NCI-H82 treated with DMSO at 0.1 percent for 48 hours (cell line): ENCODE data around the gene DOCK1.
A peak's percentile ranks its signal among the peaks of the same experiment; 100 is the strongest.

Source experiments
- DNase-seq: peaks from one replicate; lab custom pipeline; 2025; ENCODE audit not compliant: unreplicated experiment; lab: John Stamatoyannopoulos, UW

Gene DOCK1

GRCh38 chr10:127157506-127158200, 252.4 kb downstream of the DOCK1 start:
- DNase-seq = peak; percentile 4

GRCh38 chr10:127158662-127159061, 253.4 kb downstream of the DOCK1 start:
- DNase-seq = no peak

- DNase-seq = no peak
Measured at GRCh38 chr10:127159648-127160245, 254.5 kb downstream of the DOCK1 start.

- DNase-seq = no peak
Measured at GRCh38 chr10:127161482-127161881, 256.3 kb downstream of the DOCK1 start.

- no peak for DNase-seq
Measured at GRCh38 chr10:127162841-127163240, 257.6 kb downstream of the DOCK1 start.

GRCh38 chr10:127168261-127168660, 263.0 kb downstream of the DOCK1 start:
- DNase-seq = no peak

- DNase-seq = no peak
Measured at GRCh38 chr10:127174866-127175265, 269.6 kb downstream of the DOCK1 start.

- DNase-seq = no peak
Measured at GRCh38 chr10:127175357-127176110, 270.3 kb downstream of the DOCK1 start.

- no peak for DNase-seq
Measured at GRCh38 chr10:127176649-127177048, 271.4 kb downstream of the DOCK1 start.

GRCh38 chr10:127179612-127180250, 274.5 kb downstream of the DOCK1 start:
- no peak for DNase-seq

GRCh38 chr10:127182161-127182560, 276.9 kb downstream of the DOCK1 start:
- DNase-seq = no peak

- no peak for DNase-seq
Measured at GRCh38 chr10:127184582-127184981, 279.4 kb downstream of the DOCK1 start.

GRCh38 chr10:127186813-127187212, 281.6 kb downstream of the DOCK1 start:
- DNase-seq = no peak

GRCh38 chr10:127189226-127189625, 284.0 kb downstream of the DOCK1 start:
- DNase-seq = no peak

- DNase-seq = no peak
Measured at GRCh38 chr10:127190427-127190826, 285.2 kb downstream of the DOCK1 start.

GRCh38 chr10:127193125-127193524, 287.9 kb downstream of the DOCK1 start:
- DNase-seq = no peak

- DNase-seq = no peak
Measured at GRCh38 chr10:127194111-127194510, 288.9 kb downstream of the DOCK1 start.

- no peak for DNase-seq
Measured at GRCh38 chr10:127194599-127194998, 289.4 kb downstream of the DOCK1 start.

GRCh38 chr10:127195041-127195506, 289.8 kb downstream of the DOCK1 start:
- DNase-seq = no peak

GRCh38 chr10:127195571-127196281, 290.5 kb downstream of the DOCK1 start:
- DNase-seq = no peak
